DND-41 (cell line): ENCODE data around the gene TRPM3.

Source experiments
- ATAC-seq: fragments of 200-7000 bp; cut with Tn5 transposase; 3 replicates; pipeline ENCODE4 v1.9.1; 2021; ENCODE audit warnings: low read depth; ENCODE audit not compliant: insufficient read depth
- DNase-seq: peaks from one replicate; pipeline ENCODE4 v3.0.0-alpha.2; 2020
- H2AFZ ChIP-seq: 2 replicates; pipeline ENCODE4 v1.6.0; 2012; ENCODE audit warnings: low read depth, low read length
- H3K27ac ChIP-seq: 2 replicates; pipeline ENCODE4 v1.5.1; 2012; ENCODE audit warnings: low read length, inconsistent platforms
- H3K27me3 ChIP-seq: fragments of 200-600 bp; sonication (generic); 2 replicates; pipeline ENCODE4 v1.6.0; 2012; ENCODE audit warnings: low read length, mild to moderate bottlenecking, inconsistent platforms; ENCODE audit not compliant: insufficient read depth, poor library complexity
- H3K36me3 ChIP-seq: 2 replicates; pipeline ENCODE4 v1.5.1; 2012; ENCODE audit warnings: low read length, inconsistent platforms; ENCODE audit not compliant: insufficient read depth
- H3K4me1 ChIP-seq: 2 replicates; pipeline ENCODE4 v1.5.1; 2012; ENCODE audit warnings: mild to moderate bottlenecking, low read length; ENCODE audit not compliant: insufficient read depth
- H3K4me2 ChIP-seq: 2 replicates; pipeline ENCODE4 v1.6.0; 2012; ENCODE audit warnings: mild to moderate bottlenecking, moderate library complexity, low read length, inconsistent platforms; ENCODE audit not compliant: insufficient read depth
- H3K4me3 ChIP-seq, 2 experiments: fragments of 200-600 bp in 1 of 2; shearing (Covaris generic) in 1 of 2; 2 replicates each; pipeline ENCODE4 v1.5.1; 2012 to 2016; ENCODE audit warnings: inconsistent platforms in 2 of 2, low read length in 2 of 2, mild to moderate bottlenecking in 2 of 2, low read depth in 1 of 2, moderate library complexity in 1 of 2
- H3K79me2 ChIP-seq: 2 replicates; pipeline ENCODE4 v1.6.0; 2012; ENCODE audit warnings: low read length, inconsistent platforms; ENCODE audit not compliant: insufficient read depth
- H3K9ac ChIP-seq: 2 replicates; pipeline ENCODE4 v1.6.0; 2012; ENCODE audit warnings: low read depth, mild to moderate bottlenecking, inconsistent platforms, low read length, moderate library complexity
- H3K9me3 ChIP-seq: 2 replicates; pipeline ENCODE4 v1.5.1; 2012; ENCODE audit warnings: low read length, moderate library complexity, mild to moderate bottlenecking, inconsistent platforms; ENCODE audit not compliant: insufficient read depth, severe bottlenecking
- H4K20me1 ChIP-seq: 2 replicates; pipeline ENCODE4 v1.6.0; 2012; ENCODE audit warnings: low read length; ENCODE audit not compliant: insufficient read depth
- CTCF ChIP-seq: IDR thresholded peaks from 2 replicates; pipeline ENCODE4 v1.5.1; 2012; ENCODE audit warnings: borderline replicate concordance, low read length, moderate library complexity, mild to moderate bottlenecking; ENCODE audit not compliant: poor library complexity, severe bottlenecking; ENCODE audit errors: extremely low read depth
- EZH2 ChIP-seq: IDR thresholded peaks from 3 replicates; pipeline ENCODE4 v1.6.1; 2012; ENCODE audit warnings: borderline replicate concordance, low read depth, mild to moderate bottlenecking, moderate library complexity, low read length, inconsistent platforms; ENCODE audit not compliant: severe bottlenecking

The TRPM3 gene

GRCh38 chr9:70696694-70697335 lies 424.6 kb downstream of the TRPM3 start:
- TF ChIP-seq CTCF = no peak
- TF ChIP-seq EZH2 = no peak
- Histone ChIP-seq H3K27me3 (no peaks in the 10 kb centered on the region), H3K36me3 (no peaks in the 10 kb centered on the region), H3K79me2 (no peaks in the 10 kb centered on the region), H3K27ac (no peak overlapping the region), H3K9me3 (no peaks in the 10 kb centered on the region), H3K4me1 (no peaks in the 10 kb centered on the region), H2AFZ (no peak overlapping the region), H3K9ac (no peak overlapping the region), H3K4me3 (no peak overlapping the region), H4K20me1 (no peaks in the 10 kb centered on the region), H3K4me2 (no peak overlapping the region)
- ATAC-seq (no peak), DNase-seq (no peak)

- no peaks in the 10 kb centered on the region for H3K9me3 ChIP-seq
These were observed 426.7 kb downstream of the TRPM3 start for GRCh38 chr9:70694758-70695157.

GRCh38 chr9:70693186-70693585 lies 428.2 kb downstream of the TRPM3 start:
- Histone ChIP-seq H3K36me3 (no peaks in the 10 kb centered on the region), H3K9ac (no peak overlapping the region), H3K79me2 (no peaks in the 10 kb centered on the region), H3K27me3 (no peaks in the 10 kb centered on the region), H3K27ac (no peak overlapping the region), H2AFZ (no peak overlapping the region), H4K20me1 (no peaks in the 10 kb centered on the region), H3K4me2 (no peak overlapping the region), H3K9me3 (no peaks in the 10 kb centered on the region), H3K4me1 (no peaks in the 10 kb centered on the region), H3K4me3 (no peak overlapping the region)
- TF ChIP-seq EZH2 = no peak
- no peak for TF ChIP-seq CTCF
- ATAC-seq (no peak), DNase-seq (no peak)

More at GRCh38 chr9:70694758-70695157, 426.7 kb downstream of the TRPM3 start:
- no peaks in the 10 kb centered on the region for H3K36me3 ChIP-seq
- H3K4me1 ChIP-seq = no peaks in the 10 kb centered on the region
- no peak overlapping the region for H3K27ac ChIP-seq
- no peak for TF ChIP-seq CTCF
- TF ChIP-seq EZH2 = no peak
- H4K20me1 ChIP-seq = no peaks in the 10 kb centered on the region
- H3K4me3 ChIP-seq = no peak overlapping the region
- ATAC-seq = no peak
- DNase-seq = no peak
- no peak overlapping the region for H3K9ac ChIP-seq
- no peak overlapping the region for H3K4me2 ChIP-seq
- H2AFZ ChIP-seq = no peak overlapping the region
- no peaks in the 10 kb centered on the region for H3K27me3 ChIP-seq
- no peaks in the 10 kb centered on the region for H3K79me2 ChIP-seq

- DNase-seq (no peak), ATAC-seq (no peak)
- no peaks in the 10 kb centered on the region for H3K36me3 ChIP-seq
- H3K4me3 ChIP-seq = no peak overlapping the region
- no peak overlapping the region for H3K27ac ChIP-seq
- no peak overlapping the region for H2AFZ ChIP-seq
- H4K20me1 ChIP-seq = no peaks in the 10 kb centered on the region
- TF ChIP-seq EZH2 = no peak
- TF ChIP-seq CTCF = no peak
- no peaks in the 10 kb centered on the region for H3K27me3 ChIP-seq
- H3K4me1 ChIP-seq = no peaks in the 10 kb centered on the region
- no peaks in the 10 kb centered on the region for H3K79me2 ChIP-seq
- H3K9ac ChIP-seq = no peak overlapping the region
- H3K4me2 ChIP-seq = no peak overlapping the region
- H3K9me3 ChIP-seq = no peaks in the 10 kb centered on the region
These were observed 429.0 kb downstream of the TRPM3 start for GRCh38 chr9:70692431-70692830.
